Activated CD4-positive, alpha-beta memory T cell treated with anti-CD3 and anti-CD28 coated beads for 36 hours (primary cell): ENCODE data around the gene ATP8A1. TPM values are rescaled to one million over a fixed set of nuclear protein-coding genes. Genes with fewer than 3 reads are reported as not detected.
"Not testable (repeated sequence)": the region's sequence is repeated elsewhere in the genome, so short reads cannot be mapped to it uniquely, and the experiment has no call there.

ENCODE experiments used
- CTCF ChIA-PET: fragments of 350-600 bp; sonication (Branson Sonifier 250); formaldehyde crosslinking; loops from one replicate; lab custom pipeline; 2021; ENCODE audit warnings: antibody characterized with exemption, inconsistent platforms; lab: Charles Lee
- POLR2A ChIA-PET: fragments of 350-600 bp; sonication (Branson Sonifier 250); formaldehyde crosslinking; loops from one replicate; lab custom pipeline; 2021; ENCODE audit warnings: antibody characterized with exemption; lab: Charles Lee
- DNase-seq: peaks from one replicate; pipeline ENCODE4 v3.0.0-alpha.2; 2020
- H3K27ac Mint-ChIP-seq: one replicate; pipeline ENCODE4 v1.8.0; 2021; ENCODE audit warnings: mixed read lengths
- H3K27me3 Mint-ChIP-seq: one replicate; pipeline ENCODE4 v1.8.0; 2021; ENCODE audit warnings: mixed read lengths
- H3K36me3 Mint-ChIP-seq: one replicate; pipeline ENCODE4 v1.8.0; 2021; ENCODE audit warnings: mixed read lengths
- H3K4me1 Mint-ChIP-seq: one replicate; pipeline ENCODE4 v1.8.0; 2021; ENCODE audit warnings: low read depth, mixed read lengths
- H3K4me3 Mint-ChIP-seq: one replicate; pipeline ENCODE4 v1.8.0; 2021; ENCODE audit warnings: mild to moderate bottlenecking, mixed read lengths
- H3K9me3 Mint-ChIP-seq: one replicate; pipeline ENCODE4 v1.8.0; 2021; ENCODE audit warnings: mixed read lengths
- intact Hi-C: fragments of 100-400 bp; cut with micrococcal nuclease; formaldehyde crosslinking; loops from one replicate; pipeline ENCODE4 v1.15.1; 2023
- total RNA-seq, 2 experiments: library from RNA; stranded (reverse); gene quantifications; one replicate each; pipeline ENCODE4 v1.2.3, GENCODE V29; 2021

ATP8A1 gene
- total RNA-seq, 2 experiments from 2014 or later, result 23.9 to 24.0 TPM

GRCh38 chr4:42488554-42488953 lies 168.4 kb downstream of the ATP8A1 start:
- CTCF ChIA-PET, result no interaction called here
- Mint-ChIP-seq H3K27ac (no peak overlapping the region), H3K27me3 (no peaks in the 10 kb centered on the region), H3K4me1 (peaks cover 2% of the 10 kb centered on the region), H3K9me3 (no peaks in the 10 kb centered on the region), H3K36me3 (peaks cover 9% of the 10 kb centered on the region), H3K4me3 (no peak overlapping the region)
- POLR2A ChIA-PET, result no interaction called here
- intact Hi-C loops, result no loop called here
- DNase-seq, result no peak

- H3K9me3 Mint-ChIP-seq, result no peaks in the 10 kb centered on the region
- ChIA-PET CTCF (no interaction called here), POLR2A (no interaction called here)
- peaks cover 7% of the 10 kb centered on the region for H3K36me3 Mint-ChIP-seq
- no peak overlapping the region for H3K4me3 Mint-ChIP-seq
- no peak overlapping the region for H3K27ac Mint-ChIP-seq
- peaks cover 2% of the 10 kb centered on the region for H3K4me1 Mint-ChIP-seq
- H3K27me3 Mint-ChIP-seq, result no peaks in the 10 kb centered on the region
- intact Hi-C loops, result no loop called here
- no peak for DNase-seq
Observed at GRCh38 chr4:42488114-42488513, 168.8 kb downstream of the ATP8A1 start.

- no peaks in the 10 kb centered on the region for H3K27me3 Mint-ChIP-seq
- intact Hi-C loops, result no loop called here
- ChIA-PET CTCF (no interaction called here), POLR2A (no interaction called here)
- H3K27ac Mint-ChIP-seq, result no peak overlapping the region
- H3K36me3 Mint-ChIP-seq, result peaks cover 6% of the 10 kb centered on the region
- H3K9me3 Mint-ChIP-seq, result no peaks in the 10 kb centered on the region
- no peak overlapping the region for H3K4me3 Mint-ChIP-seq
- peaks cover 2% of the 10 kb centered on the region for H3K4me1 Mint-ChIP-seq
- no peak for DNase-seq
Observed at GRCh38 chr4:42487230-42487629, 169.7 kb downstream of the ATP8A1 start.

- H3K27me3 Mint-ChIP-seq, DNase-seq, H3K36me3 Mint-ChIP-seq, H3K9me3 Mint-ChIP-seq, POLR2A ChIA-PET, H3K4me3 Mint-ChIP-seq, intact Hi-C loops, H3K27ac Mint-ChIP-seq, H3K4me1 Mint-ChIP-seq: not testable (repeated sequence)
- CTCF ChIA-PET, result interaction anchor here (0.9 kb wide), 1 partner anchor 12 kb away, joined by 3 read pairs; no protein-coding TSS in a partner anchor
Observed at GRCh38 chr4:42486156-42486555, 170.7 kb downstream of the ATP8A1 start.

- ChIA-PET POLR2A (no interaction called here), CTCF (interaction anchor here (0.7 kb wide), 1 partner anchor 14 kb away, joined by 3 read pairs; no protein-coding TSS in a partner anchor)
- Mint-ChIP-seq H3K27me3 (no peaks in the 10 kb centered on the region), H3K4me1 (peaks cover 2% of the 10 kb centered on the region), H3K9me3 (no peaks in the 10 kb centered on the region), H3K27ac (no peak overlapping the region), H3K4me3 (no peak overlapping the region), H3K36me3 (peaks cover 1% of the 10 kb centered on the region)
- no peak for DNase-seq
- intact Hi-C loops, result no loop called here
Observed at GRCh38 chr4:42484630-42485029, 172.3 kb downstream of the ATP8A1 start.

- ChIA-PET CTCF (interaction anchor here (0.6 kb wide), 1 partner anchor 26 kb away, joined by 3 read pairs; no protein-coding TSS in a partner anchor), POLR2A (no interaction called here)
- no peaks in the 10 kb centered on the region for H3K9me3 Mint-ChIP-seq
- H3K4me1 Mint-ChIP-seq, result peaks cover 2% of the 10 kb centered on the region
- H3K36me3 Mint-ChIP-seq, result peaks cover 4% of the 10 kb centered on the region
- DNase-seq, result no peak
- intact Hi-C loops, result no loop called here
- no peaks in the 10 kb centered on the region for H3K27me3 Mint-ChIP-seq
- no peak overlapping the region for H3K27ac Mint-ChIP-seq
- no peak overlapping the region for H3K4me3 Mint-ChIP-seq
Observed at GRCh38 chr4:42483426-42484379, 173.2 kb downstream of the ATP8A1 start.

GRCh38 chr4:42482516-42483327 lies 174.2 kb downstream of the ATP8A1 start:
- DNase-seq, result no peak
- no peaks in the 10 kb centered on the region for H3K9me3 Mint-ChIP-seq
- peaks cover 8% of the 10 kb centered on the region for H3K36me3 Mint-ChIP-seq
- H3K4me3 Mint-ChIP-seq, result no peak overlapping the region
- H3K27ac Mint-ChIP-seq, result no peak overlapping the region
- H3K27me3 Mint-ChIP-seq, result no peaks in the 10 kb centered on the region
- intact Hi-C loops, result no loop called here
- ChIA-PET POLR2A (no interaction called here), CTCF (interaction anchor here (0.6 kb wide), 1 partner anchor 27 kb away, joined by 3 read pairs; no protein-coding TSS in a partner anchor)
- no peaks in the 10 kb centered on the region for H3K4me1 Mint-ChIP-seq

GRCh38 chr4:42480717-42481116 lies 176.2 kb downstream of the ATP8A1 start:
- H3K9me3 Mint-ChIP-seq, result no peaks in the 10 kb centered on the region
- ChIA-PET CTCF (interaction anchor here (0.6 kb wide), 1 partner anchor 469 kb away, joined by 4 read pairs; no protein-coding TSS in a partner anchor), POLR2A (no interaction called here)
- DNase-seq, result no peak
- H3K4me3 Mint-ChIP-seq, result no peak overlapping the region
- intact Hi-C loops, result no loop called here
- no peaks in the 10 kb centered on the region for H3K27me3 Mint-ChIP-seq
- H3K27ac Mint-ChIP-seq, result no peak overlapping the region
- H3K36me3 Mint-ChIP-seq, result peaks cover 8% of the 10 kb centered on the region
- H3K4me1 Mint-ChIP-seq, result no peaks in the 10 kb centered on the region

GRCh38 chr4:42480281-42480680 lies 176.6 kb downstream of the ATP8A1 start:
- no peaks in the 10 kb centered on the region for H3K4me1 Mint-ChIP-seq
- CTCF ChIA-PET, result interaction anchor here (0.6 kb wide), 1 partner anchor 468 kb away, joined by 4 read pairs; no protein-coding TSS in a partner anchor
- H3K9me3 Mint-ChIP-seq, result no peaks in the 10 kb centered on the region
- H3K27ac Mint-ChIP-seq, result no peak overlapping the region
- H3K27me3 Mint-ChIP-seq, result no peaks in the 10 kb centered on the region
- H3K36me3 Mint-ChIP-seq, result peaks cover 8% of the 10 kb centered on the region
- no peak overlapping the region for H3K4me3 Mint-ChIP-seq
- intact Hi-C loops, result no loop called here
- DNase-seq, result no peak
- POLR2A ChIA-PET, result no interaction called here

GRCh38 chr4:42478946-42479345 lies 178.0 kb downstream of the ATP8A1 start:
- Mint-ChIP-seq H3K36me3 (peaks cover 11% of the 10 kb centered on the region), H3K4me1 (no peaks in the 10 kb centered on the region)
- intact Hi-C loops, result no loop called here

GRCh38 chr4:42478509-42478908 lies 178.4 kb downstream of the ATP8A1 start:
- POLR2A ChIA-PET, result no interaction called here
- DNase-seq, result no peak
- H3K36me3 Mint-ChIP-seq, result peaks cover 12% of the 10 kb centered on the region
- CTCF ChIA-PET, result interaction anchor here (1.0 kb wide), 1 partner anchor 41 kb away, joined by 3 read pairs; no protein-coding TSS in a partner anchor
- no peak overlapping the region for H3K27ac Mint-ChIP-seq
- no peaks in the 10 kb centered on the region for H3K9me3 Mint-ChIP-seq
- no peaks in the 10 kb centered on the region for H3K27me3 Mint-ChIP-seq
- intact Hi-C loops, result no loop called here
- H3K4me1 Mint-ChIP-seq, result no peaks in the 10 kb centered on the region
- H3K4me3 Mint-ChIP-seq, result no peak overlapping the region

More at GRCh38 chr4:42478946-42479345, 178.0 kb downstream of the ATP8A1 start:
- H3K27me3 Mint-ChIP-seq, result no peaks in the 10 kb centered on the region
- ChIA-PET POLR2A (no interaction called here), CTCF (interaction anchor here (1.0 kb wide), 1 partner anchor 41 kb away, joined by 3 read pairs; no protein-coding TSS in a partner anchor)
- no peak for DNase-seq
- no peak overlapping the region for H3K4me3 Mint-ChIP-seq
- no peaks in the 10 kb centered on the region for H3K9me3 Mint-ChIP-seq
- no peak overlapping the region for H3K27ac Mint-ChIP-seq

GRCh38 chr4:42474406-42474805 lies 182.5 kb downstream of the ATP8A1 start:
- H3K9me3 Mint-ChIP-seq, result no peaks in the 10 kb centered on the region
- POLR2A ChIA-PET, result no interaction called here
- peaks cover 18% of the 10 kb centered on the region for H3K36me3 Mint-ChIP-seq
- CTCF ChIA-PET, result interaction anchor here (0.6 kb wide), 1 partner anchor 44 kb away, joined by 3 read pairs; no protein-coding TSS in a partner anchor
- H3K4me1 Mint-ChIP-seq, result no peaks in the 10 kb centered on the region
- H3K27me3 Mint-ChIP-seq, result no peaks in the 10 kb centered on the region
- intact Hi-C loops, result no loop called here
- DNase-seq, result no peak
- no peak overlapping the region for H3K27ac Mint-ChIP-seq
- H3K4me3 Mint-ChIP-seq, result no peak overlapping the region
